Glutamatergic neuron (in vitro differentiated cells): ENCODE measurements around the gene CCDC14. TPM values are rescaled to one million over a fixed set of nuclear protein-coding genes. Genes with fewer than 3 reads are reported as not detected.

Source experiments
- DNase-seq: peaks from one replicate; pipeline ENCODE4 v3.0.0; 2022
- H3K27ac Mint-ChIP-seq: one replicate; pipeline ENCODE4 v1.8.0; 2020; ENCODE audit warnings: mild to moderate bottlenecking, mixed read lengths, inconsistent platforms; ENCODE audit not compliant: unreplicated experiment
- H3K27me3 Mint-ChIP-seq: one replicate; pipeline ENCODE4 v1.8.0; 2020; ENCODE audit warnings: mild to moderate bottlenecking, moderate library complexity, mixed read lengths, inconsistent platforms; ENCODE audit not compliant: unreplicated experiment
- H3K36me3 Mint-ChIP-seq: one replicate; pipeline ENCODE4 v1.8.0; 2020; ENCODE audit warnings: mild to moderate bottlenecking, mixed read lengths, inconsistent platforms; ENCODE audit not compliant: unreplicated experiment
- H3K4me1 Mint-ChIP-seq: one replicate; pipeline ENCODE4 v1.8.0; 2020; ENCODE audit warnings: mild to moderate bottlenecking, low read depth, mixed read lengths, inconsistent platforms; ENCODE audit not compliant: unreplicated experiment
- H3K4me3 Mint-ChIP-seq: one replicate; pipeline ENCODE4 v1.8.0; 2020; ENCODE audit warnings: mild to moderate bottlenecking, mixed read lengths, inconsistent platforms; ENCODE audit not compliant: unreplicated experiment
- H3K9me3 Mint-ChIP-seq: one replicate; pipeline ENCODE4 v1.8.0; 2020; ENCODE audit warnings: mild to moderate bottlenecking, moderate library complexity, mixed read lengths, inconsistent platforms; ENCODE audit not compliant: unreplicated experiment
- total RNA-seq: library from RNA; stranded (reverse); fragmentation: NEBNext Ultra II Directional; extraction: Animal tissue kit (Norgen Biotek cat#: 25700); gene quantifications from one replicate; pipeline ENCODE4 v1.2.1, GENCODE V29; 2021; ENCODE audit not compliant: unreplicated experiment
- TF ChIP-seq, protein P1 (sequence below): fragments of 200-600 bp; sonication (generic); IDR thresholded peaks from one replicate; pipeline ENCODE4 v1.5.0; 2021; ENCODE audit not compliant: partially characterized antibody, unreplicated experiment

CCDC14 gene
- total RNA-seq, 1 donor from 2014 or later = 84.6 TPM

DNA sequence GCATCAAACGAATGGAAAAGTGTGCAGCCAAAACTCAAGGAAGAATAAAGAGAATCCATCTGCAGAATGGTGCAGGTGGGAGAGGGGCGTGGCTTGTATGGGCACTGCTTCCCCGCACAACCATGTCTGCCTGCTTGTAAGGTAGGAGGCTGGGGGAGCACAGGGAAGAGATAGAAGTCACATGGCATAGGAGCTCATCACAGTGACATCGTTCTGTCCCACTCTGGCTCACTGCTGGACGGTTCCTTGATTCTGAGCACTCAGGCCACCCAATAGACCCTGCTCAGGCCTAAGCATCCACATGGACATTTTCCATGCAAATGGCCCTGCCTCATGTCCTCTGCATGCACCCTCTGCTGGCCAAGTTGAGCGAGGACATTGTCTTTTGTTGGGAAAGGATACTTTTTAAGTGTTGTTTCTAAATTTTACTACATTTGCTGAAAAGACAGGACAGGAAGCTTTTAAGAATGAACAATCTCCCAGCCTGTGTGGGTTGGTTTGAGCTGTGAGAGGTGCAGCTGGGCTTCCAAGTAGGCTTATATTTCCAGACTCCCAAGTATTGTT, 79.9 kb downstream of the CCDC14 start:
- Mint-ChIP-seq H3K36me3 (no peaks in the 10 kb centered on the region), H3K4me1 (peaks cover 3% of the 10 kb centered on the region), H3K27ac (no peak overlapping the region), H3K27me3 (peaks cover 6% of the 10 kb centered on the region), H3K4me3 (no peak overlapping the region), H3K9me3 (peaks cover 5% of the 10 kb centered on the region)
- peak; percentile 57 for DNase-seq
- TF ChIP-seq, protein P1, sequence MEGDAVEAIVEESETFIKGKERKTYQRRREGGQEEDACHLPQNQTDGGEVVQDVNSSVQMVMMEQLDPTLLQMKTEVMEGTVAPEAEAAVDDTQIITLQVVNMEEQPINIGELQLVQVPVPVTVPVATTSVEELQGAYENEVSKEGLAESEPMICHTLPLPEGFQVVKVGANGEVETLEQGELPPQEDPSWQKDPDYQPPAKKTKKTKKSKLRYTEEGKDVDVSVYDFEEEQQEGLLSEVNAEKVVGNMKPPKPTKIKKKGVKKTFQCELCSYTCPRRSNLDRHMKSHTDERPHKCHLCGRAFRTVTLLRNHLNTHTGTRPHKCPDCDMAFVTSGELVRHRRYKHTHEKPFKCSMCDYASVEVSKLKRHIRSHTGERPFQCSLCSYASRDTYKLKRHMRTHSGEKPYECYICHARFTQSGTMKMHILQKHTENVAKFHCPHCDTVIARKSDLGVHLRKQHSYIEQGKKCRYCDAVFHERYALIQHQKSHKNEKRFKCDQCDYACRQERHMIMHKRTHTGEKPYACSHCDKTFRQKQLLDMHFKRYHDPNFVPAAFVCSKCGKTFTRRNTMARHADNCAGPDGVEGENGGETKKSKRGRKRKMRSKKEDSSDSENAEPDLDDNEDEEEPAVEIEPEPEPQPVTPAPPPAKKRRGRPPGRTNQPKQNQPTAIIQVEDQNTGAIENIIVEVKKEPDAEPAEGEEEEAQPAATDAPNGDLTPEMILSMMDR = peak; percentile 63

- no peaks in the 10 kb centered on the region for H3K36me3 Mint-ChIP-seq
- TF ChIP-seq, protein P1 = no peak
- no peak overlapping the region for H3K27ac Mint-ChIP-seq
- H3K4me3 Mint-ChIP-seq = no peak overlapping the region
- peaks cover 5% of the 10 kb centered on the region for H3K9me3 Mint-ChIP-seq
- no peak for DNase-seq
- H3K4me1 Mint-ChIP-seq = peaks cover 3% of the 10 kb centered on the region
- H3K27me3 Mint-ChIP-seq = peaks cover 6% of the 10 kb centered on the region
These were observed 82.2 kb downstream of the CCDC14 start for GRCh38 chr3:123878807-123879206.

- Mint-ChIP-seq H3K9me3 (no peaks in the 10 kb centered on the region), H3K27ac (no peak overlapping the region), H3K27me3 (peaks cover 3% of the 10 kb centered on the region), H3K4me3 (no peak overlapping the region), H3K4me1 (peaks cover 3% of the 10 kb centered on the region), H3K36me3 (no peaks in the 10 kb centered on the region)
- TF ChIP-seq, protein P1 = no peak
- no peak for DNase-seq
These were observed 83.1 kb downstream of the CCDC14 start for GRCh38 chr3:123877965-123878364.

GRCh38 chr3:123877466-123877865, 83.6 kb downstream of the CCDC14 start:
- H3K27me3 Mint-ChIP-seq = no peaks in the 10 kb centered on the region
- H3K27ac Mint-ChIP-seq = no peak overlapping the region
- peaks cover 3% of the 10 kb centered on the region for H3K4me1 Mint-ChIP-seq
- no peak for DNase-seq
- TF ChIP-seq, protein P1 = no peak
- no peak overlapping the region for H3K4me3 Mint-ChIP-seq
- no peaks in the 10 kb centered on the region for H3K36me3 Mint-ChIP-seq
- no peaks in the 10 kb centered on the region for H3K9me3 Mint-ChIP-seq

GRCh38 chr3:123876858-123877257, 84.2 kb downstream of the CCDC14 start:
- Mint-ChIP-seq H3K9me3 (no peaks in the 10 kb centered on the region), H3K4me3 (no peak overlapping the region), H3K36me3 (no peaks in the 10 kb centered on the region), H3K27ac (no peak overlapping the region), H3K4me1 (peaks cover 2% of the 10 kb centered on the region), H3K27me3 (no peaks in the 10 kb centered on the region)
- no peak for DNase-seq
- TF ChIP-seq, protein P1 = no peak
